A549 (cell line): ENCODE data around the gene SRA1.

Experiments
- EP300 ChIP-seq, 2 experiments: fragments of >200 bp; sonication (Bioruptor Twin); formaldehyde crosslinking; IDR thresholded peaks; 2 replicates in 1 of 2; 3 replicates in 1 of 2; pipeline ENCODE4 v1.6.1; 2016 to 2017
- NFE2L2 ChIP-seq: fragments of 150-350 bp; conservative IDR thresholded peaks from 2 replicates; pipeline ENCODE4 v1.6.1; 2014; ENCODE audit warnings: low read length
- NPAS2 ChIP-seq: fragments of 250-450 bp; sonication (Bioruptor Pico); IDR thresholded peaks from 2 replicates; pipeline ENCODE4 v1.8.0; 2022; ENCODE audit warnings: mild to moderate bottlenecking, moderate library complexity, borderline replicate concordance
- POLR2A ChIP-seq: IDR thresholded peaks from 2 replicates; pipeline ENCODE4 v1.6.1; 2012; ENCODE audit warnings: mild to moderate bottlenecking, low read length
- RAD21 ChIP-seq, 2 experiments: fragments of >200 bp in 1 of 2; sonication (Bioruptor Twin) in 1 of 2; formaldehyde crosslinking in 1 of 2; IDR thresholded peaks in 1 of 2; conservative IDR thresholded peaks in 1 of 2; 2 replicates in 1 of 2; 3 replicates in 1 of 2; pipeline ENCODE4 v1.6.1; 2012 to 2018; ENCODE audit warnings: inconsistent platforms in 1 of 2
- SMC3 ChIP-seq: fragments of >200 bp; sonication (Bioruptor Twin); formaldehyde crosslinking; IDR thresholded peaks from 3 replicates; pipeline ENCODE4 v1.6.1; 2018; ENCODE audit warnings: inconsistent platforms
- TF ChIP-seq, protein P1 (sequence below): fragments of >200 bp; sonication (Bioruptor Twin); formaldehyde crosslinking; IDR thresholded peaks from 3 replicates; pipeline ENCODE4 v1.5.1; 2016
- TF ChIP-seq, protein P2 (sequence below): fragments of 200-600 bp; sonication (generic); IDR thresholded peaks from 2 replicates; pipeline ENCODE4 v1.6.1; 2016; ENCODE audit warnings: antibody characterized with exemption, mild to moderate bottlenecking, moderate library complexity
- TF ChIP-seq, protein P3 (sequence below): fragments of 150-350 bp; IDR thresholded peaks from 2 replicates; pipeline ENCODE4 v1.6.1; 2014; ENCODE audit warnings: low read depth, mild to moderate bottlenecking, low read length

DNA sequence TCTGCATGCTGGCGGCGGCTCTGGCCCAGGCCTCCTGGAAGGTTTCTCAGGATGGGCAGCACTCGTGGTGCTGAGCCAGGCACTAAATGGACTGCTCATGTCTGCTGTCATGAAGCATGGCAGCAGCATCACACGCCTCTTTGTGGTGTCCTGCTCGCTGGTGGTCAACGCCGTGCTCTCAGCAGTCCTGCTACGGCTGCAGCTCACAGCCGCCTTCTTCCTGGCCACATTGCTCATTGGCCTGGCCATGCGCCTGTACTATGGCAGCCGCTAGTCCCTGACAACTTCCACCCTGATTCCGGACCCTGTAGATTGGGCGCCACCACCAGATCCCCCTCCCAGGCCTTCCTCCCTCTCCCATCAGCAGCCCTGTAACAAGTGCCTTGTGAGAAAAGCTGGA, 10.6 kb upstream of the SRA1 start:
- TF ChIP-seq, protein P1, sequence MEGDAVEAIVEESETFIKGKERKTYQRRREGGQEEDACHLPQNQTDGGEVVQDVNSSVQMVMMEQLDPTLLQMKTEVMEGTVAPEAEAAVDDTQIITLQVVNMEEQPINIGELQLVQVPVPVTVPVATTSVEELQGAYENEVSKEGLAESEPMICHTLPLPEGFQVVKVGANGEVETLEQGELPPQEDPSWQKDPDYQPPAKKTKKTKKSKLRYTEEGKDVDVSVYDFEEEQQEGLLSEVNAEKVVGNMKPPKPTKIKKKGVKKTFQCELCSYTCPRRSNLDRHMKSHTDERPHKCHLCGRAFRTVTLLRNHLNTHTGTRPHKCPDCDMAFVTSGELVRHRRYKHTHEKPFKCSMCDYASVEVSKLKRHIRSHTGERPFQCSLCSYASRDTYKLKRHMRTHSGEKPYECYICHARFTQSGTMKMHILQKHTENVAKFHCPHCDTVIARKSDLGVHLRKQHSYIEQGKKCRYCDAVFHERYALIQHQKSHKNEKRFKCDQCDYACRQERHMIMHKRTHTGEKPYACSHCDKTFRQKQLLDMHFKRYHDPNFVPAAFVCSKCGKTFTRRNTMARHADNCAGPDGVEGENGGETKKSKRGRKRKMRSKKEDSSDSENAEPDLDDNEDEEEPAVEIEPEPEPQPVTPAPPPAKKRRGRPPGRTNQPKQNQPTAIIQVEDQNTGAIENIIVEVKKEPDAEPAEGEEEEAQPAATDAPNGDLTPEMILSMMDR: no peak
- TF ChIP-seq, protein P2, sequence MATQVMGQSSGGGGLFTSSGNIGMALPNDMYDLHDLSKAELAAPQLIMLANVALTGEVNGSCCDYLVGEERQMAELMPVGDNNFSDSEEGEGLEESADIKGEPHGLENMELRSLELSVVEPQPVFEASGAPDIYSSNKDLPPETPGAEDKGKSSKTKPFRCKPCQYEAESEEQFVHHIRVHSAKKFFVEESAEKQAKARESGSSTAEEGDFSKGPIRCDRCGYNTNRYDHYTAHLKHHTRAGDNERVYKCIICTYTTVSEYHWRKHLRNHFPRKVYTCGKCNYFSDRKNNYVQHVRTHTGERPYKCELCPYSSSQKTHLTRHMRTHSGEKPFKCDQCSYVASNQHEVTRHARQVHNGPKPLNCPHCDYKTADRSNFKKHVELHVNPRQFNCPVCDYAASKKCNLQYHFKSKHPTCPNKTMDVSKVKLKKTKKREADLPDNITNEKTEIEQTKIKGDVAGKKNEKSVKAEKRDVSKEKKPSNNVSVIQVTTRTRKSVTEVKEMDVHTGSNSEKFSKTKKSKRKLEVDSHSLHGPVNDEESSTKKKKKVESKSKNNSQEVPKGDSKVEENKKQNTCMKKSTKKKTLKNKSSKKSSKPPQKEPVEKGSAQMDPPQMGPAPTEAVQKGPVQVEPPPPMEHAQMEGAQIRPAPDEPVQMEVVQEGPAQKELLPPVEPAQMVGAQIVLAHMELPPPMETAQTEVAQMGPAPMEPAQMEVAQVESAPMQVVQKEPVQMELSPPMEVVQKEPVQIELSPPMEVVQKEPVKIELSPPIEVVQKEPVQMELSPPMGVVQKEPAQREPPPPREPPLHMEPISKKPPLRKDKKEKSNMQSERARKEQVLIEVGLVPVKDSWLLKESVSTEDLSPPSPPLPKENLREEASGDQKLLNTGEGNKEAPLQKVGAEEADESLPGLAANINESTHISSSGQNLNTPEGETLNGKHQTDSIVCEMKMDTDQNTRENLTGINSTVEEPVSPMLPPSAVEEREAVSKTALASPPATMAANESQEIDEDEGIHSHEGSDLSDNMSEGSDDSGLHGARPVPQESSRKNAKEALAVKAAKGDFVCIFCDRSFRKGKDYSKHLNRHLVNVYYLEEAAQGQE: no peak
- TF ChIP-seq POLR2A (no peak), RAD21 (conservative IDR thresholded peaks at IDR 0.05 in 1 of 2, IDR thresholded peaks at IDR 0.05 in 1 of 2) (no peak), SMC3 (no peak), EP300 (IDR thresholded peaks at IDR 0.05) (no peak), NPAS2 (CRISPR knock-in tag) (no peak), NFE2L2 (no peak)
- TF ChIP-seq, protein P3, sequence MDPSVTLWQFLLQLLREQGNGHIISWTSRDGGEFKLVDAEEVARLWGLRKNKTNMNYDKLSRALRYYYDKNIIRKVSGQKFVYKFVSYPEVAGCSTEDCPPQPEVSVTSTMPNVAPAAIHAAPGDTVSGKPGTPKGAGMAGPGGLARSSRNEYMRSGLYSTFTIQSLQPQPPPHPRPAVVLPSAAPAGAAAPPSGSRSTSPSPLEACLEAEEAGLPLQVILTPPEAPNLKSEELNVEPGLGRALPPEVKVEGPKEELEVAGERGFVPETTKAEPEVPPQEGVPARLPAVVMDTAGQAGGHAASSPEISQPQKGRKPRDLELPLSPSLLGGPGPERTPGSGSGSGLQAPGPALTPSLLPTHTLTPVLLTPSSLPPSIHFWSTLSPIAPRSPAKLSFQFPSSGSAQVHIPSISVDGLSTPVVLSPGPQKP: no peak
